Activated T-helper 2 cell treated with anti-CD3 and anti-CD28 coated beads, Interferon-gamma antibody, Interleukin-2, Interleukin-4, amounts not matched to agents 10 μg/mL and 5 μg/mL and 100 μg/mL, durations not matched to agents 14 hours and 24 hours and 36 hours (primary cell): ENCODE results near the gene RMI2. TPM values are rescaled to one million over a fixed set of nuclear protein-coding genes. Genes with fewer than 3 reads are reported as not detected.
"Not testable (repeated sequence)": the region's sequence is repeated elsewhere in the genome, so short reads cannot be mapped to it uniquely, and the experiment has no call there.

ENCODE experiments used
- DNase-seq: peaks from one replicate; pipeline ENCODE4 v3.0.0; 2021; ENCODE audit warnings: low spot score
- H3K27ac Mint-ChIP-seq: one replicate; pipeline ENCODE4 v1.8.0; 2021; ENCODE audit warnings: mixed read lengths
- H3K27me3 Mint-ChIP-seq: one replicate; pipeline ENCODE4 v1.8.0; 2021; ENCODE audit warnings: low read depth, mixed read lengths
- H3K36me3 Mint-ChIP-seq: one replicate; pipeline ENCODE4 v1.8.0; 2021; ENCODE audit warnings: low read depth, mixed read lengths
- H3K4me1 Mint-ChIP-seq: one replicate; pipeline ENCODE4 v1.8.0; 2021; ENCODE audit warnings: low read depth, mixed read lengths
- H3K4me3 Mint-ChIP-seq: one replicate; pipeline ENCODE4 v1.8.0; 2021; ENCODE audit warnings: low read depth, mild to moderate bottlenecking, moderate library complexity, mixed read lengths
- H3K9me3 Mint-ChIP-seq: one replicate; pipeline ENCODE4 v1.8.0; 2021; ENCODE audit warnings: mixed read lengths
- intact Hi-C: fragments of 100-400 bp; cut with micrococcal nuclease; formaldehyde crosslinking; loops from one replicate; pipeline ENCODE4 v1.15.1; 2023
- total RNA-seq: library from RNA; stranded (reverse); gene quantifications from 2 replicates; pipeline ENCODE4 v1.2.3, GENCODE V29; 2022

Gene RMI2
- total RNA-seq, 1 donor from 2014 or later, result 67.4 TPM

- Mint-ChIP-seq H3K27ac (no peak overlapping the region), H3K36me3 (peaks cover 19% of the 10 kb centered on the region), H3K9me3 (peaks cover 9% of the 10 kb centered on the region), H3K4me3 (no peak overlapping the region), H3K4me1 (peaks cover 18% of the 10 kb centered on the region), H3K27me3 (no peaks in the 10 kb centered on the region)
- intact Hi-C loops, result no loop called here
- DNase-seq, result no peak
Measured at GRCh38 chr16:11374255-11374654, 29.0 kb downstream of the RMI2 start.

DNA sequence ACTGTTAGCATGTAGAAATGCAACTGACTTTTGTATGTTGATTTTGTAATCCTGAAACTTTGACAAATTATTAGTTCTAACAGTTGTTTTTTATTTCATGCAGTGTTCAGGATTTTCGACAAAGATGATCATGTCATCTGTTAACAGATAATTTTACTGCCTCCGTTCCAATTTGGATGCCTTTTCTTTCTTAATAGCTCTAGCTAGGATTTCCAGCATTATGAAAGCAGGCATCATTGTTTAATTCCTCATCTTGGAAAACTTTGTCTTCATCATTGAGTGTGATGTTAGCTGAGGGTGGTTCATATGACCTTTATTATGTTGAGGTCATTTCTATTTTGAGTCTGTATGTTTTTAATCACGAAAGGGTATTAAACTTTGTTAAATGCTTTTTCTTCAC is 31.9 kb downstream of the RMI2 start:
- no peak for DNase-seq
- H3K4me3 Mint-ChIP-seq, result no peak overlapping the region

DNA sequence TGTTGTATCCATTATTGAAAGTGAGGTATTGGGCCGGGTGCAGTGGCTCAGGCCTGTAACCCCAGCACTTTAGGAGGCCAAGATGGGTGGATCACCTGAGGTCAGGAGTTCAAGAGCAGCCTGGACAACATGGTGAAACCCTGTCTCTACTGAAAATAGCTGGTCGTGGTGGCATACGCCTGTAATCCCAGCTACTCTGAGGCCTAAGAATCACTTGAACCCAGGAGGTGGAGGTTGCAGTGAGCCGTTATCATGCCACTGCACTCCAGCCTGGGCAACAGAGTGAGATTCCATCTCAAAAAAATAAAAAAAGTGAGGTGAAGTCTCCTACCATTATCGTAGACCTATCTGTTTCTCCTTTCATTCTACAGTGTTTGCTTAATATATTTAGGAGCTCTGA is 33.7 kb downstream of the RMI2 start:
- H3K4me3 Mint-ChIP-seq, DNase-seq, H3K27me3 Mint-ChIP-seq: not testable (repeated sequence)
- peaks cover 39% of the 10 kb centered on the region for H3K36me3 Mint-ChIP-seq
- H3K9me3 Mint-ChIP-seq, result peaks cover 10% of the 10 kb centered on the region
- peaks cover 26% of the 10 kb centered on the region for H3K4me1 Mint-ChIP-seq
- intact Hi-C loops, result loop anchor here (1.0 to 2.0 kb wide), 4 partner anchors 24 to 422 kb away; no protein-coding TSS in a partner anchor
- peak overlapping the region; percentile 74 for H3K27ac Mint-ChIP-seq

More for the DNA sequence above, 31.9 kb downstream of the RMI2 start:
- intact Hi-C loops, result no loop called here
- Mint-ChIP-seq H3K36me3 (peaks cover 33% of the 10 kb centered on the region), H3K4me1 (peaks cover 24% of the 10 kb centered on the region), H3K27me3 (no peaks in the 10 kb centered on the region), H3K9me3 (peaks cover 10% of the 10 kb centered on the region), H3K27ac (no peak overlapping the region)

DNA sequence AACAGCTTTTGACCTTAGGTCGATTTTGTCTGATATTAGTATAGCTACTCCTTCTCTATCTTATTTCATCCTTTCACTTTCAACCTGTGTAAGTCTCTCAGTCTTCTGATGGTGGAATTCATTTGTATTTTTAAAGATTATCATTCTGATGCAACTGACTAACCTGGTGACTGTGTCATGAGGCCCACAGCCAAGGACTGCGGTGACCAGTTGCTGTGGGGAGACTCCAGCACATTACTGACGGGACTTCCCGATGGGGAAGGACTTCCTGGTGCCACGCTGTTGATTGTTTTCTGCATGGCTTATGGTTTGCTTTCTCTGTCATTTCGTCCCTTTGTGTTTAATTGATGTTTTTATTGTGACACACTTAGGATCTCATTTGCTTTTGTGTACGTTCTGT is 34.2 kb downstream of the RMI2 start:
- Mint-ChIP-seq H3K4me1 (peaks cover 26% of the 10 kb centered on the region), H3K4me3 (no peak overlapping the region), H3K27me3 (no peaks in the 10 kb centered on the region), H3K27ac (peak overlapping the region; percentile 74), H3K36me3 (peaks cover 39% of the 10 kb centered on the region), H3K9me3 (peaks cover 10% of the 10 kb centered on the region)
- intact Hi-C loops, result loop anchor here (1.0 to 2.0 kb wide), 4 partner anchors 25 to 423 kb away; no protein-coding TSS in a partner anchor
- no peak for DNase-seq

- peaks cover 39% of the 10 kb centered on the region for H3K36me3 Mint-ChIP-seq
- intact Hi-C loops, result no loop called here
Measured at GRCh38 chr16:11380836-11381235, 35.6 kb downstream of the RMI2 start.

DNA sequence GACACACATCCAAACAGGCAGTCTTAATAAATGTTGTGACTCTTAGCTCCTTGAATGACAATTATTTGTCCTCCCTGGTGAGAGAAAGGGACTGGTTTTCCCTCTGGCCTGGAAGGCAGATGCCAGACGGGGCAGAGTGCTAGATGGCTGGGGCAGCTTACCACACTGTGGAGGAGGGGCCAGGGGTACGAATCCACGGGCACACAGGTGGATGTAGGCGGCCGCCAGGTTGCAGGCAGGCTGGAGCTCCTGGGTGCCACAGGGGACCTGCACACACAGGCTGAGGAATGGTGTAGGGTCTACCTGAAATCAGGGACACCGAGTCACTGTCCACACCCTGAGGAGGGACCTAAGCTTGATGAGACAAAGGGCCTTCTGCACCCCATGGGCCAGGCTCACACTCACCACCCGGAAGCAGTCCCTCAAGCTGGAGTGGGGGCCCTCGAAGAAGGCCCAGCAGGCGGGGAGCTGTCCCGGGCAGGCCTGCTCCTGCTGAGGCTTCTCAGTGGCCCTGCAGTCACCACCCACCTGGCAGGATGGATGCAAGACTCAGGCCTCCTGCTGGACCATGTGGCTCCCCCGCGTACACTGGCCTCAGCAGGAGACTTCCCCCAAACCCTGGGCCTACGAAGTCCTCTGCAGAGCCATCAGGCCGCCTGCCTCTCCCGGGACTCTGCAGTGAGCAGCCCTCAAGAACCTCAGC is 38.4 kb downstream of the RMI2 start:
- intact Hi-C loops, result no loop called here
- no peak for DNase-seq
- peaks cover 28% of the 10 kb centered on the region for H3K4me1 Mint-ChIP-seq
- peaks cover 7% of the 10 kb centered on the region for H3K9me3 Mint-ChIP-seq
- H3K36me3 Mint-ChIP-seq, result peaks cover 27% of the 10 kb centered on the region
- no peak overlapping the region for H3K27ac Mint-ChIP-seq
- H3K27me3 Mint-ChIP-seq, result no peaks in the 10 kb centered on the region
- H3K4me3 Mint-ChIP-seq, result no peak overlapping the region

More at GRCh38 chr16:11380836-11381235, 35.6 kb downstream of the RMI2 start:
- peaks cover 26% of the 10 kb centered on the region for H3K4me1 Mint-ChIP-seq
- H3K27me3 Mint-ChIP-seq, result no peaks in the 10 kb centered on the region
- no peak overlapping the region for H3K4me3 Mint-ChIP-seq
- no peak overlapping the region for H3K27ac Mint-ChIP-seq
- no peak for DNase-seq
- peaks cover 10% of the 10 kb centered on the region for H3K9me3 Mint-ChIP-seq

DNA sequence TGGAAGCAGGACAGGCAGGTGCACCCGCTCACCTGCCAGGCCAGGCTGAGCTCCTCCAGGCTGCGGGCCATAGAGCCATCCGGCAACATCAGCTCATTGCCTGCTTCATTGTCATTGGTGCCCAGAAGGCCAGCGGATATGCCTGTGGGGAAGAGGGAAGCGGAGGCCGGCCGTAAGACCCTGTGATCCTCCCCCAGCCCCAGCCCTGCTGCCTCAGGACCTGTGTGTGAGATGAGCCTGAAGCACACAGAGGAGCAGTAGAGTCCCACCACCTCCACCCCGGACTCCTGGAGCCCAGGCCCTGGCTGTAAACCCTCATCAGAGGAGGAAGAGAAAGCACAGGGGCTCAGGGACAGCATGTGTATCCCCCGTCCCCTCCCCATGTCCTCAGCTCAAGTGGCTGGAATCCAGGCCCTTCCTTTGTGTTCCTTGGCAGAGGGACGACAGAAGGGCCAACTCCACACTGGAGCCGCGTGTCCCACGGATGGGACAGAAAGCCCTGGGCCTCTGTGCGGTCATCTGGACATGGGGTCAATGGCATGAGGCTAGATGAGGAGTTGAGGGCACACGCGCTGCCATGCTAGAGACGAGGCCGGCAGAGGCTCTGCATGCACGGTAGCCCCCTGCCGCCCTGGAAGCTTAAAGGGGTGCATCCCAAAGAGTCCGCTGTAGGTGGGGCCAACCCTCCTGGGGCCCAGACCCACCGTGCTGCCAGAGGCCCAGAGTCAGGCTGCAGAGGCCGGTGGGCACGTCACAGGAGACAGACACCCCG is 39.1 kb downstream of the RMI2 start:
- H3K27ac Mint-ChIP-seq, result no peak overlapping the region
- H3K27me3 Mint-ChIP-seq, result no peaks in the 10 kb centered on the region
- no peaks in the 10 kb centered on the region for H3K9me3 Mint-ChIP-seq
- no peak overlapping the region for H3K4me3 Mint-ChIP-seq
- peaks cover 22% of the 10 kb centered on the region for H3K4me1 Mint-ChIP-seq
- intact Hi-C loops, result no loop called here
- H3K36me3 Mint-ChIP-seq, result peaks cover 19% of the 10 kb centered on the region
- DNase-seq, result no peak

GRCh38 chr16:11384956-11385586 is 39.8 kb downstream of the RMI2 start:
- H3K9me3 Mint-ChIP-seq, result no peaks in the 10 kb centered on the region
- DNase-seq, result no peak
- no peak overlapping the region for H3K27ac Mint-ChIP-seq
- no peak overlapping the region for H3K4me3 Mint-ChIP-seq
- H3K4me1 Mint-ChIP-seq, result peaks cover 17% of the 10 kb centered on the region
- H3K27me3 Mint-ChIP-seq, result no peaks in the 10 kb centered on the region
- H3K36me3 Mint-ChIP-seq, result peaks cover 17% of the 10 kb centered on the region
- intact Hi-C loops, result no loop called here

DNA sequence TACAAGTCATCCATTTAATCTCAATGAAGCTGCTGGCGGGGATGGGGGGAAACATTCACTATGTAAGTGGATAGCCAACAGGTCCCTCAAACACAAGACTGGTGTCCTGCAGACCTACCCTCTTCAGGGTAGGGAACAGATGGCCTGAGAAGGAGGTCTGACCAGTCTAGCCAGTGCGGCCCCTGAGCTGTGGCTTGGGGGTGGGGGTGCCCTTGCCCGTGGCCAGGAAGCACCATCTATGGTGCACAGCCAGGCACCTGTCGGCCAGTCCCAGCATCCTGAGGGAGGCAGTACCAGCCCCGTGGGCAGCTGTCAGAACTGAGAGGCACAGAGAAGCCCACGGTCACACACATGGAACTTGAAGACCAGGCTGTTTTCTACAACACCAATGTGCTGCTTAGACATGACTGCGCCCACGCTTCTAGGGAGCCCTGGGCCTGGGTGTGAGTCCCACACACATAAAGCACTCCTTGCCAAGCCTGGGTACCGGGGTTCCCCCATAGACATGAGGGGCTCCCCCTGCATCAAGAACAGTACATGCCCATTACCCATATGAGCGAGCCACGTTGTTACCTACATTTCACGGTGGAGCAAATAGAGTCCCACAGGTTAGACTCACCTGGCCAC is 40.9 kb downstream of the RMI2 start:
- Mint-ChIP-seq H3K4me3 (no peak overlapping the region), H3K9me3 (no peaks in the 10 kb centered on the region), H3K27ac (no peak overlapping the region), H3K4me1 (peaks cover 13% of the 10 kb centered on the region), H3K36me3 (peaks cover 13% of the 10 kb centered on the region), H3K27me3 (no peaks in the 10 kb centered on the region)
- intact Hi-C loops, result no loop called here
- no peak for DNase-seq

GRCh38 chr16:11386791-11387546 is 41.7 kb downstream of the RMI2 start:
- no peak overlapping the region for H3K4me3 Mint-ChIP-seq
- no peaks in the 10 kb centered on the region for H3K27me3 Mint-ChIP-seq
- H3K36me3 Mint-ChIP-seq, result peaks cover 7% of the 10 kb centered on the region
- H3K27ac Mint-ChIP-seq, result no peak overlapping the region
- no peak for DNase-seq
- intact Hi-C loops, result no loop called here
- peaks cover 8% of the 10 kb centered on the region for H3K4me1 Mint-ChIP-seq
- H3K9me3 Mint-ChIP-seq, result no peaks in the 10 kb centered on the region

DNA sequence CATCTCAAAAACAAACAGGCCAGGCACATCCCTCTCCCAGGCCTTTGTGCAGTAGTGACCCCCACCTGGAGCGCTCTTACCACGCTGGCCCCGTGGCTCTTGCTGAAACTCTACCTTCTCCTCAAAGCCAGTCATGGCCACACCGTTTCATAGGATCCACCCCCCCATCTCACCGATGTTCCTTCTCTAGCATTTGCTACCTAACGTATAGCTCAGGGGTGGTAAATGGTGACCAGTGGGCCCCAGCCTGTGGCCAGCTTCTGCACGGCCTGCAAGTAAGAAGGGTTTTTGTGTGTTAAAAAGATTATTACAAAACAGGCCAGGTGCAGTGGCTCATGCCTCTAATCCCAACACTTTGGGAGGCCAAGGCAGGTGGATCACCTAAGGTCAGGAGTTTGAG is 43.8 kb downstream of the RMI2 start:
- Mint-ChIP-seq H3K27me3 (no peaks in the 10 kb centered on the region), H3K4me1 (peaks cover 5% of the 10 kb centered on the region), H3K9me3 (no peaks in the 10 kb centered on the region), H3K4me3 (no peak overlapping the region), H3K27ac (no peak overlapping the region), H3K36me3 (no peaks in the 10 kb centered on the region)
- intact Hi-C loops, result no loop called here
- DNase-seq, result no peak
